ENCODE results near the gene OPTN.
A peak's percentile ranks its signal among the peaks of the same experiment; 100 is the strongest.
"Not testable (repeated sequence)": the region's sequence is repeated elsewhere in the genome, so short reads cannot be mapped to it uniquely, and the experiment has no call there.

OPTN gene

DNA sequence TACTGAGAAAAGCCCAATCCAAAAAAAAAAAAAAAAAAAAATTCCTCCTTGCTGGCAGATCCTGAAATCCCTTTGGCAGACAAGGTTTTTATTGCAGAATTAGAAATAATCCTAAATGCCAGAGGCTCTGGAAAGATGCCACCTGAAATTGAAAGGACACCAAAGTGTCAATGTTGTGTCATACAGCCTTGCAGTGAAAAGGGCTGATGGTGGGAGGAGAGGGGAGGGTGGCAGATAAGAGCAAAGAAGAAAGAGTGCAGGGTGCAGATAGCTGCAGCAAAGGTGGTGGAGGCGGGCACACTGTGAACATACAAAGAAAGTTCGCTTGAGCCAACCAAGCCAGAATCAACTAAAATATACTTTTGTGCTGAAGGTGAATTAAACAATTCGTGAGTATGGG is 8.2 kb upstream of the OPTN start:
- DNase-seq = no peak

DNA sequence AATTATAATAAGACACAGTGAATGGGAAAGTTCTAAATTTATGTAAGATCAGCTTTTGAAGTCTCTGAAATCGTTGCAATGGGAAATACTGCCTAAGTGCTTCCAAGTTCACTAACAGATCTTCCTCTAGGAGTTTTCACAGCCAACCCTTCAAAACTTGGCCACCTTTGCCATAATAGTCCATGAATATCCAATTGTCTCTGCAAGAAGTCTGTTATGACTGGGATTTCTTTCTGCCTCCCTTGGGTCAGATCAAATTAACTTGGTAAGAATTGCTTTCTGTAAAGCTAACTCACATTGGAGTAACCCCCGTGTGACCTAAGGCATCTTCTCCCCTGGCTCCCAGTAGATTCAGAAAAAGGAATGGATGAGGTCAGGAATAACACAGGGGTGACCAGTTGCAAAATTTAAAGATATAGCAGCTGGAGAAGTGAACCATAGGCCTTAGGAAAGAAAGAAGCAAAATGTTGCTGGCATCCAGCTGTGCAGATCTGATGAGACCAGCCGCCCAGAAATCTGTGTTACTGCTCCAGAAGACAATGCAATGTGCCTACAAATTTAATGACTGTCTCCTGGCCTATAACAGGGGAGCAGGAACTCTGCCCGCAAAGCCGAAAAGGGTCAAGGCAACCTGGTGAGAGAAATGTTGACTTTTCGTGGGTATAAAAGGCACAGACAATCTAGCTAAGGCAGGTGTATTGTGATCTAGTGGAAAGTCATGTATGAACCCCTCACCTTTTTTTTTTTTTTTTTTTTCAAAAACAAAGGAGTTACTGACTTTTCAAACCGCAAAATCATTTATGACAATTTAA is 7.5 kb upstream of the OPTN start:
- no peak for DNase-seq

DNA sequence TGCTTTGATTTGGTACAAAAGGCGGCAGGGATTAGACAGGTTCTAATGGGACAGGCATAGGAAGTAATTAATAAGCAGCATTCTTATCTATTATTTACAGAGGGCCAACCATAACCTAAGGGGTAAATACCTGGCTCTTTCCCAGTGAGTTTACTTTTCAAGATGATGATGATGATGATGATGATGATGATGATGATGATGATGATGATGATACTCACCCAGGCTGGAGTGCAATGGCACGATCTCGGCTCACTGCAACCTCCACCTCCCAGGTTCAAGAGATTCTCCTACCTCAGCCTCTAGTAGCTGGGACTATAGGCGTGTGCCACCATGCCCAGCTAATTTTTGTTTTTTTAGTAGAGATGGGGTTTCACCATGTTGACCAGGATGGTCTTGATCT is 5.9 kb upstream of the OPTN start:
- DNase-seq = not testable (repeated sequence)

DNA sequence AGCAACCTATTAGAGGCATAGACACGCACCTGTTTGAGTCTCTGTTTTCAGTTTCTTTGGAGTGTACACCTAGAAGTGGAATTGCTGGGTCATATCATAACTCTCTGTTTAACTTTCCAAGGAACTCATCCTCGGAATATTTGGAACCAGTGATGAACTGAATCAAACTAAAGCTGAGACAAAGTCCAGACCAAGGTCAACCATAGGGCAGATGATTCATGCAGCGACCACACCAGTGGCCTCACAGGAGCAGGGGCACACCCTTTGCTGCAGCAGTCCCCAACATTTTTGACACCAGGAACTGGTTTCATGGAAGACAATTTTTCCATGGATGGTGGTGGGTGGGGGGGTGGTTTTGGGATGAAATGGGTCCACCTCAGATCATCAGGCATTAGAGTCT is 4.9 kb upstream of the OPTN start:
- no peak for DNase-seq

DNA sequence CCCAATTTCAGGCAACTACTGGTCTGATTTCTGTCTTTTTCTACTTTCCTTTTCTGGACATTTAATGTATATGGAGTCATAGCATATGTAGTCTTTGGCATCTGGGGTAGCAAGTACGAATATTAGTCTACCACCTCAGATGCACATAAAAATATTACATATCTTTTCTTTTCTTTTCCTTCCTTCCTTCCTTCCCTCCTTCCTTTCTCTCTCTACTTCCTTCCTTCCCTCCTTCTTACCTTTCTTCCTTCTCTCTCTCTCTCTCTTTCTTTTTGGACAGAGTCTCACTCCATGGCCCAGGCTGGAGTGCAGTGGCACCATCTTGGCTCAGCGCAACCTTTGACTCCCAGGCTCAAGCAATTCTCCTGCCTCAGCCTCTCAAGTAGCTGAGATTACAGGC is 4.0 kb upstream of the OPTN start:
- DNase-seq = no peak

DNA sequence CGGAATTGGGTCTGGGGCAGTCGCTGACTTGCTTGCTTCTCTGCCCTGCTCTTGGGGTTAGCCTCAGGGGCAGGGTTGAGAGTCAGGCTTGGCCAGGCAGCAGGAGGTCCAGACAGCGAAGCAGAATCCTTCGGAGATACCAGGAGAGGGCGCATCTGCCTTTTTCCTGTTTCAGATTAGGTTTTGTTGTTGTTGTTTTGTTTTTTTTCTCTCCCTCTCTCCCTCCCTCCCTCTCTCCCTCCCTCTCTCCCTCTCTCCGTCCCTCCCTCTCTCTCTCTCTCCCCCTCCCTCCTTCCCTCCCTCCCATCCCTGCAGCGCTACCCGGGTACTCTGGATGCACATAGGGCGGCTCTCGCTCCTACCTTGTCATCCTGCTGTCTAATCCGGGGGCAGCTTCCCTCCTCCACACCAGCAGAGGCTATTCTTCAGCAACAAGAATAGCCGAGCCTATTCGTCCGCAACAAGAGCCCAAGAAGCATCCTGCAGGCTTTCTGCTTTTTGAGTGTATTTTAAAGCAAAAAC is 758 bp upstream of the OPTN start:
- peak; percentile 53 for DNase-seq

DNA sequence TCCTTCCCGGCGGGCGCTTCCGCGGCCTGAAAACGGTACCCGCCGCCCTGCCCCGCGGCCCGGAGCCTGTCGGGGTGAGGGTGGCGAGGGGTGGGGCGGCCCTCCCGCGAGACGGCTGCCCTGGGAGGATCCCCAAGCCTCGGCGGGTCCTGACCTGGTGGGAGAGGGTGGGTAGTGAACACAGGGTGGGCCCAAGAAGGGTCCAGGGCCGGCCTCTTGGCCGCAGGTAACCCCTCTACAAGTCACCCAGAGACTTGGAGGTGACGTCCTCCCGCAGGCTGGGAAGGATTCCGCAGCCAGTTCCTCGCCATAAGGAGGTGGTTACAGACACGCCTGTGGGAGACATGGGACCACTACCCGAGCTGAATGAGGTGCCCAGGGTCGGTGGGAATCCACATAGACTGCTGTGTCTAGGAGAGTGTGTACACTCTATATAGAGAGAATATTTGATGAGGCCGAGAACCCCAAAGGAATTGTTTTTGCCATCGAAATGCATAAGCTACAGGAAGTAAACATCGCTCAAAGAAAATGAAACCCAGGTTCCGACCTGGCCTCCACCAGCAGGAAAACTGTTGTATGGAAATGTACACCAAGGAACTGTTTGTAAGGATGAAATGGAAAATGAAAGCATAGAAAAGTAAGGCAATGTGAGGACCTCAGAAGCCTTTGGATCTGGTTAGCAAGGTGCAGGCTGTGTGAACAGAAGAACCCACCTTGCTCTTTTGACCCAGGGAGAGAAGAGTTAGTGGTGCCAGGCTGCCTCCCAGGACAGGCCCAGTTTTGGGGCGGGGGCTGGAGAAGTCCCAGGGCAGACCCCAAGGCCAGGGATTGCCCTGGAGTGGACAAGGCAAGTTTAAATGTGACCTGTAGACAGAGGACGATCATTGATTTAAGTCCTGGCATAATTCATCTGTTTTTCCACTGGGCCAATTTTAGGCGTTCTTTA is 659 bp downstream of the OPTN start:
- DNase-seq = peak; percentile 21

DNA sequence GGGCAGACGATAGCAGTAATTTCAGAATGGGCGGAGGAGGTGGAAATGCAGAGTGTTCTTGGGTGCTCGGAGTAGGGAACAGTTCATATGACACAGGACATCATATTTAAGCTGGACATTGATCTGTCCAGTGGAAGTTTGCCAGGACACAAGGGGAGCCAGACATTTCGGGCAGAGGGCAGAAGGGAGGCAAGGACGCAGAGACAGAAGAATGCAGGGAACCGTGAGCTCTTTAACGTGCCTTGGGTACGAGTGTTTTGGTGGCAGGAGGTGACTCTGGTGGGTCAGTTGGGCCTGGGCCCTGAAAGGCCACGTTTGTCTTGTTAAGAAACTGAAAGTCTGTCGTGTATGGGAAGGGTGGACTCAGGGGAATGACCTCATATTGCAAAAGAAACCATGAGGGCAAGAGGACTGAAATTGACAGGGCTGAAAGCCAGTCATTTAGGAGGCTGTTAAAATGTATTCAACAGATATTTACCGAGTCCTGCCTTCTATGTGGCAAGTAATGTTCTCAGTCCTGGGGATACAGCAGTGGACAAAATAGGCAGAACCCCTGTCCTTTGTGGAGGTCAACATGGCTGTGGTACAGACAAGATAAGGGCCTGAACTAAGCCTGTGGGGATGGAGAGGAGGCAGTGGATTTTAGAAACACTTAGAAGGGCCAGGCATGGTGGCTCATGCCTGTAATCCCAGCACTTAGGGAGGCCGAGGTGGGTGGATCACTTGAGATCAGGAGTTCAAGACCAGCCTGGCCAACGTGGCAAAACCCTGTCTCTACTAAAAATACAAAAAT is 2.2 kb downstream of the OPTN start:
- no peak for DNase-seq

DNA sequence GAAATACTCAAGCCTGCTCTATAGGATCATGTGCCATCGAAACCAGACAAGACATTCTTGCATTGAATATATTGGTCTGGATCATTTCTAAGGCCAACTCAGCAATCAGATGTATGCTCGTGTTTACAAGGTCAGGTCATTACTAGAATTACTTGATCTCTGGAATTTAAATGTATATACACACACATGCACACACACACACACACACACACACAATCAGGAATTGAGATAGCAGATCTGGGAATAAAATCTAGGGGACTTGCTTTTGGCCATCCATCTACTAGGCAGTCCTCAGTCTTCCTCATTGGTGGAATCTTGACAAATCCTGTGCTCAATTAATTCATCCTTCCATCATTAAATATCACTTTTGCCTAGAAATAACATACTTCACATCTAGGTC is 3.6 kb downstream of the OPTN start:
- DNase-seq = no peak

DNA sequence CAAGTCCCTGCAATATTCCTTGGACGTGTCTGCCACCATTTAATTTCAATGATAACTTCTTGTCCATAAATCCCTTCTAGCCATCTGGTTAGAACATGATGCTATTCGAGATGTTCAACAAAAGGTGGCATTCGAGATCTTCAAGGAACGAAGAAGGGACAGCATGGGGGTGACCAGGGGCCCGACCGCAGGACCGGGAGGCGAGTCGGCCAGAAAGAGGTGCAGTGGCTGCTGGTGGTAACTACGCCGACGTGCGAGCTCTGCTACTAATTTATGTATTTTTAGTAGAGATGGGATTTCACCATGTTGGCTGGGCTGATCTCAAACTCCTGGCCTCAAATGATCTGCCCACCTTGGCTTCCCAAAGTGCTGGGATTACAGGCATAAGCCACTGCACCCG is 4.7 kb downstream of the OPTN start:
- DNase-seq = no peak

DNA sequence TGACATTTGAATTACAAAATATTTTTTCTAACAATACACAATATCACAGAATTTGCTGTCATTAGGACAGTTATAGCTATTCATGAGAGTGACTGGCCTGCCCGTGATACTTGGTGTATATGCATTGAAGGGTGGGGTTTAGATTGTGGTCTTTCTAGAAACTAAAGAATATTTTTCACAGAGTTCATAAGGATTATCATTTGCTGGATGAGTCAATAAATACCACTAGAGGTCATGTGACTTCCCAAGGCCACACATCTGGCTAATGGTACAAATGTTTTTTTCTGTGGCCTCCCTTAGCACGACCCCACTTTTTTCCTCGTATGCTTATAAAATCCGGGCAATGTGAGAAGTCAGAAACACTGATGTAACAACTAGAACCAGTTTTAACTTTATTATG is 5.2 kb downstream of the OPTN start:
- DNase-seq = no peak

DNA sequence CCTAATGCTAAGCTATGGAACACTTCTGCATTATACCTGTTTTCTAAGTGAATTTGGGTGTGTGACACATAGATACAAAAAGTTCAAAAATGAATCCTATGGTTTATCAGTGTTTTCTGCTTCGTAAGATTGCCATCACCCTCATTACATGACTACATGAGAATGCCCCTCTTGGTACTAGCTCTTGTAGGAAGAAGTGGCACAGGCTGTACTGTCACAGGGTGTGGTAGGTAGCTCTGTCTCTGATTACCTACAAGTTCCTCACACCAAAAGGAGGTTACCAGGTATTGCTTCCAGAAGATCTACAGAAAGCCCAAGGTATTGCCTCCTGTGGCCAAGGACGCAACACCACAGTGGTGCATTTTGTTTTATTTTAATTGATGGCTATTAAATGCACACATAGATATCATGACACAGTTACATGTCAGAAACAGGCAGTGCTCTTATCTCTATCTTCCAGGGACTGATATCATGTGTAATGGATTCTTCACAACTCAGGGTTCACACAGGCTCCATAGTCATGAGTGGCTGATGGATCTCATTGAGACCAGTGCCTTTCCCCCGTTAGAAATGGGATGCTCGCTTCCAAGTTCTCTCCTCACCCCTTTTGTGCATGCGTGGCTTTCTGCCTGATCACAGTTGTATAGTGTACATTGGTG is 6.6 kb downstream of the OPTN start:
- no peak for DNase-seq

DNA sequence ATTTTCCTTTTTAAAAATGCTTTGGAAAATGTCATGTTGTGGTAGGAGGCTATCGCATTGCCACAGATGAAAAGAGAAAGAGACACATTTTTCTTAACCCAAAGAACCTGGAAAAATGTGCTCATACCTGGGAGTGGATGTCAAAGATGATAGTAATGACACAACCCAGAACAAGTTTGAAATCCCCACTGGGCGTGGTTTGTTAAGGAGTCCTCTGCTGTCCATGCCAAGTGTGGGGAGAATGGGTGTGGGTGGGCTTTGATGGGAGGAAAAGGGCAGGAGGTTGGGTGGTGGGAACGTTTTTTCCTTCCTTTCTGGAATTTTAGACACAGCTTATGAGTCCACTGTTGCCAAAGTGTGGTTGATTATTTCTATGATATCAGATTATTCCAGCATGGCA is 10.9 kb downstream of the OPTN start:
- DNase-seq = no peak

DNA sequence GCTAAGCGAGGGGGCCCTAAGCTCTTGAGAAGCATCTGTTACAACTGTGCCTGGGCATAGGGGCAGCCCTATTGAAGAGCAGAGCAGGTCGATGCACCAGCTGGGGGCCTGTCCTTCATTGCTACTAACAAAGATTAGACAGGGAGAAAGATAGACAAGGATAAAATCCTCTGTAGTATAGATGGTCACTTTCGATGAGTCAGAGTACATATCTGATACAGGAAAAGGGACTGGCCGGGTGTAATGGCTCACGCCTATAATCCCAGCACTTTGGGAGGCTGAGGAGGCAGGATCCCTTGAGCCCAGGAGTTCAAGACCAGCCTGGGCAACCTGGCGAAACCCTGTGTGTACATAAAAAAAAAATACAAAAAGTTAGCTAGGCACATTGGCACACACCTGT is 13.6 kb downstream of the OPTN start:
- no peak for DNase-seq

DNA sequence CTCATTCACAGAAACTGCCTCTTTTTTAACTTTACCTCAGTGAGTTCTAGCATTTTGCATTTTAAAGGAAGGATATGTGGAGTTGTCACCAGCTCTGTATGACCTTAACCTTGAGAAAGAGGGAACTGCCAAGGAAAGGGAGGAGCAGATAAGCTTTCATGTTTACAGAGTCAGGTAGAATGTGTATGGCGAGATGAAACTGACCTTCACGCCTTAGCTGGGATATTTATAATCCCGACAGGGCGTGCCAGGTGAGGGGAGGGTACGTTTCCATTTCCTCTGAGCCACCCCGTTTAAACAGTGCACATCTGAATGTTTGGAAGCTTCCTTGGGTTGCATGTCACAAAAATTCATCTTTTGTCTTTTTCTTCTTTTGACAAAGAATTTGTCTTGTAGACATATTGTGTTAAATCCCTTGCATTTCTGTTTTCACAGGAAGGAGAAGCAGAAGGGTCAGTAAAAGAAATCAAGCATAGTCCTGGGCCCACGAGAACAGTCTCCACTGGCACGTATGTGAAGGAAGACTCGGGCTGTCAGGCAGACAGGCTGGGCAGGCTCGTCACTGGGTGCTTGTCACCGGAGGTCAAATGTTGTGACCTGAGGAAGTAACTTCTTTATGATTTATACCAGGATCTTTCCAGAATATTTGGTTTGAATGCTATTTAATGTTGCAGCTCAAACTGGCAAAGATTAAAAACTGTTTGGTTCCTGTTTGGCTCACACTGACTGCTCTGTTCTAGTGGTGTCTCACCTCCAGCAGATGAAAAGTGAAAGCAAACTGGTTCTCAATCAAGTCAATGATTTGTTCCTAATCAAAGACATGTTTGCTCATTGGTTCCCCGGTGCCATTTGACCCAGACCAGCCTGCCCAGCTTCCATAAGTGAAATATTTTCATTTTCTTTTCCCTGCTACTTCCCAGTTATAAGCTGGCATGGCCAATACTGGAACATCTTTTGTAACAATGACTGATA is 16.2 kb downstream of the OPTN start:
- no peak for DNase-seq

DNA sequence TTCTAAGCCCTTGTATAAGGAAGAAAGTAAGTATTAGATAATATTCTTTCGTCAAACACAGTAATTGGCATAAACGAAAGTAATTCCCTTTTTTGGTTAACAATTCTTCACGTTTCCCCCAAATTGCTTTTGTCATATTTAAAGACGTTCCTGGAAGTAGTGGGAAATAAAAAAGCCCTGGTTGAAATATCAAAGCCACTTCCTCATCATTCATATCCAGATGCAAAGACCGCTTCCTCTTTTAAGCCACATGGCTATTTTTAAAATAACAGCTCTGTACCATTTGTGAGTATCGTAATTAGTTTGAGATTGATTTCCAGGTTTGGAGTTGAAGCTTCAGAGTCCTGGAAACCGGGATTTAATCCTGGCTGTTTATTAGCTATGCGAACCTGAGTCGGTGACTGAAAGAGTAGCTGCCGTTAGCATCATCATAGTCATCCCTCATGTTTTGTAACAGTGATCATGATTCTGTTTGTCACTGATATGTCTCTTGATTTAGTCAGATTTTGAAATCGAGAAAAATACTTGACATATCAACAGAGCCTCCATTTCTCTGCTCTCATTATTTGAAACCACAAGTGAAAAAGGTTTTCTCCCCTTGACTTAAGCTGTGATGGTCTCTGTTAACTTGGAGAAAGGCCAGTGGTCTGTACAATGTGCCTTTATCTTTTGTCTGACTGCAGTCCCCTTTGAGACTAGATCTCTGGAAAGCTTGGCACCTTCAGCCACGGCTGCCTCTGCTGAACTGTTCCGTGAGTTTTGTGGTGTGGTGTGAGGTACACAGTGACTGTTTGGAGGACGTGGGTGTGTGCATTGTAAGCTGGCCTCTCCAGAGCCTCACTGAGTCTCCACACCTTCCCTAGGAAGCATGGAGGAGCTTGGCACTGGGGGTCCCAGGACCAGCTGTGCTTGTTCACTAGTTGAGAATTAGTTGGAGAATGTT is 18.1 kb downstream of the OPTN start:
- no peak for DNase-seq

DNA sequence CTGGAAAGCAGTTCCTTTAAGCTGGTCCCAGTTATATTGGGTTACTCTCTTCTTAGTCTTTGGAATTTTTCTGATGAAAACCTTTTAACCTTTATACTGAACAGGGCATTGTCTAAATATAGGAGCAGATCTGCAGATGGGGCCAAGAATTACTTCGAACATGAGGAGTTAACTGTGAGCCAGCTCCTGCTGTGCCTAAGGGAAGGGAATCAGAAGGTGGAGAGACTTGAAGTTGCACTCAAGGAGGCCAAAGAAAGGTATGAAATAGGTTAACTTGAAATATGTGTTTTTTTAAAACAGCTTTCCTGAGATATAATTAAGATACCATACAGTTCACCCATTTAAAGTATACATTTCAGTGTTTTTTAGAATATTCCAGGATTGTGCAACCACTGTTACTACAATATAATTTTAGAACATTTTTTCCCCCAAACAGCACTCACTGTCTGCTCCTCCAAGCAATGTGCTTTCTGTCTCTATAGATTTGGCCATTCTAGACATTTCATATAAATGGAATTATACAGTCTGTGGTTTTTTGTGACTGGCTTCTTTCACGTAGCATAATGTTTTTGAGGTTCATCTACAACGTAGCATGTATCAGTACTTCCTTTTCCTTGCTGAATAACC is 18.9 kb downstream of the OPTN start:
- DNase-seq = no peak

DNA sequence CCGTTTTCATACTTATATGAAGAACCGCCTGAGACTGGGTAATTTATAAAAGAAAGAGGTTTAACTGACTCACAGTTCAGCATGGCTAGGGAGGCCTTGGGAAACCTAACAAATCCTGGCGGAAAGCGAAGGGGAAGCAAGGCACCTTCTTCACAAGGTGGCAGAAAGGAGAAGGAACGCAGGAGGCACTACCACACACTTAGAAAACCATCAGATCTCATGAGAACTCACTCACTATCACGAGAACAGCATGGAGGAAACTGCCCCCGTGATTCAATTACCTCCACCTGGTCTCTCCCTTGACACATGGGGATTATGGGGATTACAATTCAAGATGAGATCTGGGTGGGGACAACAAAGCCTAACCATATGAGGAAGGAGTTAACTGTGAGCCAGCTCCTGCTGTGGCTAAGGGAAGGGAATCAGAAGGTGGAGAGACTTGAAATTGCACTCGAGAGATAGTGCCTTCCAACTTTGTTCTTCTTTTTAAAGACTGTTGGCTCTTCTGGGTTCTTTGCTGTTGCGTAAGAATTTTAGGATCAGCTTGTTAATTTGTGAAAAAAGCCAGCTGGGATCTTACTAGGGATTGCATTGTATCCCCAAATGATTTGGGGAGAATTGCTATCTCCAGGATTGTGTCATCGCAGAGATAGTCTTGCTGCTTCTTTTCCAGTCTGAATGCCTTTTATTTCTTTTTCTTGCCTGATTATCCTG is 21.0 kb downstream of the OPTN start:
- no peak for DNase-seq

DNA sequence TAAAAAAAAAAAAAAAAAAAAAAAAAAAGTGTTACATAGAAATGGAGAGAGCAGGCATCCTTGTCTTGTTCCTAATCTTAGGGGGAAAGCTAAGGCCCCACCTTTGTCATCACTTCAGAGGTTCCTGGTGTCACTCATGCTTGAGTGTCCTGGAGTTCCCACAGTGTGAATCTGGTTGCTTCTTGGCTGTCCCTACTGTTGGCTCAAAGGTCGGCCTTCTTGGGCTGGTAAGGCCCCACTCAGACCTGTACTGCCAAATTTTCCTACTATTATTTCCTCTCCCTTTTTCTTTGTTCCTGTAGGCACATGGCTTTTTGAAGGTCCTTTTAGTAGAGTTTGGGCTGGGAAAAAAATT is 21.5 kb downstream of the OPTN start:
- no peak for DNase-seq

All from activated gamma-delta T cell treated with Interleukin-2 at 50 U/mL for 16 hours (primary cell).